Vagina (tissue), 2 donors: Measurements from ENCODE around the gene ARFGAP3. TPM values are rescaled to one million over a fixed set of nuclear protein-coding genes. Genes with fewer than 3 reads are reported as not detected.

Experiments
- DNase-seq, 2 donors: peaks; one replicate each; pipeline ENCODE4 v3.0.0-alpha.2; 2017; ENCODE audit errors: extremely low spot score in 2 of 2
- H3K27ac ChIP-seq: fragments of 200-600 bp; sonication (generic); one replicate; pipeline ENCODE4 v1.5.1; 2019
- H3K27me3 ChIP-seq: fragments of 200-600 bp; sonication (generic); one replicate; pipeline ENCODE4 v1.5.1; 2019
- H3K36me3 ChIP-seq, 2 donors: fragments of 200-600 bp; sonication (generic); one replicate each; pipeline ENCODE4 v1.5.1; 2017 to 2019
- H3K4me1 ChIP-seq: fragments of 200-600 bp; sonication (generic); one replicate; pipeline ENCODE4 v1.5.1; 2019
- H3K4me3 ChIP-seq, 2 donors: fragments of 200-600 bp; sonication (generic); 1 replicate in 1 of 2; 2 replicates in 1 of 2; pipeline ENCODE4 v1.5.1; 2016 to 2019
- H3K9me3 ChIP-seq: fragments of 200-600 bp; sonication (generic); one replicate; pipeline ENCODE4 v1.5.1; 2019
- CTCF ChIP-seq, 3 experiments: fragments of 450-650 bp in 2 of 3; fragments of 200-600 bp in 1 of 3; sonication (generic) in 1 of 3; IDR thresholded peaks; one replicate each; pipeline ENCODE4 v1.5.1; 2017 to 2019; ENCODE audit warnings: antibody characterized with exemption in 3 of 3, mild to moderate bottlenecking in 2 of 3, moderate library complexity in 2 of 3
- POLR2A ChIP-seq, 2 donors: fragments of 450-650 bp; IDR thresholded peaks; one replicate each; pipeline ENCODE4 v1.6.1; 2017; ENCODE audit warnings: antibody characterized with exemption in 2 of 2, mild to moderate bottlenecking in 2 of 2, moderate library complexity in 2 of 2
- POLR2AphosphoS5 ChIP-seq, 2 donors: sonication (generic); formaldehyde crosslinking; IDR thresholded peaks; one replicate each; pipeline ENCODE4 v1.9.0; 2017; ENCODE audit warnings: antibody characterized with exemption in 2 of 2, mild to moderate bottlenecking in 2 of 2, low read depth in 1 of 2; ENCODE audit not compliant: insufficient read depth in 1 of 2
- intact Hi-C: fragments of 100-400 bp; cut with DNase I; formaldehyde crosslinking; loops from one replicate; pipeline ENCODE4 v1.15.1; 2023
- total RNA-seq: library from RNA; depleted of rRNA; stranded (reverse); fragments of >200 nt; gene quantifications from one replicate; pipeline ENCODE4 v1.2.3, GENCODE V29; 2016

Gene ARFGAP3
- total RNA-seq, 1 donor from 2014 or later: 28.0 TPM

- Histone ChIP-seq H3K27me3 (no peaks in the 10 kb centered on the region), H3K27ac (no peak overlapping the region), H3K9me3 (no peaks in the 10 kb centered on the region), H3K4me1 (peaks cover 22% of the 10 kb centered on the region), H3K4me3 (no peak overlapping the region), H3K36me3 (peaks cover 0 to 31% of the 10 kb centered on the region in 2 donors)
- no peak for TF ChIP-seq POLR2A (IDR thresholded peaks at IDR 0.05)
- no peak for TF ChIP-seq POLR2AphosphoS5 (IDR thresholded peaks at IDR 0.05; ENCODE audit: insufficient read depth in 1 of 2, low read depth in 1 of 2)
- no peak for TF ChIP-seq CTCF (IDR thresholded peaks at IDR 0.05)
- DNase-seq: no peak
- intact Hi-C loops: no loop called here
Observed at GRCh38 chr22:42893371-42894150, 36.5 kb upstream of the ARFGAP3 start.

GRCh38 chr22:42892571-42893316, 35.7 kb upstream of the ARFGAP3 start:
- peaks cover 29% of the 10 kb centered on the region for H3K4me1 ChIP-seq
- H3K27me3 ChIP-seq: no peaks in the 10 kb centered on the region
- TF ChIP-seq CTCF (IDR thresholded peaks at IDR 0.05) (no peak), POLR2AphosphoS5 (IDR thresholded peaks at IDR 0.05; ENCODE audit: insufficient read depth in 1 of 2, low read depth in 1 of 2) (no peak), POLR2A (IDR thresholded peaks at IDR 0.05) (no peak)
- intact Hi-C loops: no loop called here
- no peak overlapping the region for H3K4me3 ChIP-seq
- DNase-seq: no peak
- H3K36me3 ChIP-seq: peaks cover 0 to 36% of the 10 kb centered on the region in 2 donors
- no peak overlapping the region for H3K27ac ChIP-seq
- H3K9me3 ChIP-seq: no peaks in the 10 kb centered on the region

- Histone ChIP-seq H3K27ac (no peak overlapping the region), H3K36me3 (peaks cover 0 to 36% of the 10 kb centered on the region in 2 donors), H3K4me1 (peaks cover 29% of the 10 kb centered on the region), H3K9me3 (no peaks in the 10 kb centered on the region), H3K4me3 (no peak overlapping the region), H3K27me3 (no peaks in the 10 kb centered on the region)
- intact Hi-C loops: no loop called here
- no peak for DNase-seq
- TF ChIP-seq CTCF (IDR thresholded peaks at IDR 0.05) (no peak), POLR2AphosphoS5 (IDR thresholded peaks at IDR 0.05; ENCODE audit: insufficient read depth in 1 of 2, low read depth in 1 of 2) (no peak), POLR2A (IDR thresholded peaks at IDR 0.05) (no peak)
Observed at GRCh38 chr22:42892156-42892555, 35.1 kb upstream of the ARFGAP3 start.

GRCh38 chr22:42891696-42892095, 34.6 kb upstream of the ARFGAP3 start:
- intact Hi-C loops: no loop called here
- Histone ChIP-seq H3K36me3 (peaks cover 0 to 36% of the 10 kb centered on the region in 2 donors), H3K27ac (no peak overlapping the region), H3K4me1 (peaks cover 29% of the 10 kb centered on the region), H3K4me3 (no peak overlapping the region), H3K9me3 (no peaks in the 10 kb centered on the region), H3K27me3 (no peaks in the 10 kb centered on the region)
- no peak for TF ChIP-seq POLR2A (IDR thresholded peaks at IDR 0.05)
- no peak for TF ChIP-seq POLR2AphosphoS5 (IDR thresholded peaks at IDR 0.05; ENCODE audit: insufficient read depth in 1 of 2, low read depth in 1 of 2)
- no peak for TF ChIP-seq CTCF (IDR thresholded peaks at IDR 0.05)
- no peak for DNase-seq
